H1 (cell line): Measurements from ENCODE around the gene USP49.

Experiments used
- ATF2 ChIP-seq: IDR thresholded peaks from 2 replicates; pipeline ENCODE4 v1.6.1; 2012; ENCODE audit warnings: low read length, inconsistent platforms
- CEBPB ChIP-seq: IDR thresholded peaks from 2 replicates; pipeline ENCODE4 v1.6.1; 2012; ENCODE audit warnings: low read depth, low read length
- CTBP2 ChIP-seq: IDR thresholded peaks from 2 replicates; pipeline ENCODE4 v1.7.0; 2011; ENCODE audit warnings: borderline replicate concordance, mild to moderate bottlenecking, moderate library complexity, mixed read lengths, low read length; ENCODE audit not compliant: insufficient read depth, insufficient read length
- CTCF ChIP-seq, 3 experiments: IDR thresholded peaks; 1 replicate in 2 of 3; 2 replicates in 1 of 3; pipeline versions ENCODE4 v1.5.1 to v1.6.1; 2011; ENCODE audit warnings: low read length in 3 of 3, mild to moderate bottlenecking in 3 of 3, inconsistent platforms in 2 of 3, low read depth in 1 of 3, moderate library complexity in 1 of 3; ENCODE audit not compliant: insufficient read depth in 1 of 3; ENCODE audit errors: control extremely low read depth in 1 of 3
- FOSL1 ChIP-seq: IDR thresholded peaks from 2 replicates; pipeline ENCODE4 v1.6.1; 2011; ENCODE audit warnings: mild to moderate bottlenecking, low read depth, low read length, moderate library complexity; ENCODE audit not compliant: insufficient read depth
- JUN ChIP-seq: IDR thresholded peaks from 2 replicates; pipeline ENCODE4 v1.6.1; 2011; ENCODE audit warnings: low read depth, mild to moderate bottlenecking, improper control_type of control experiment, low read length
- POLR2A ChIP-seq, 2 experiments: IDR thresholded peaks; 1 replicate in 1 of 2; 2 replicates in 1 of 2; pipeline ENCODE4 v1.6.1; 2011; ENCODE audit warnings: low read depth in 2 of 2, low read length in 2 of 2, mild to moderate bottlenecking in 2 of 2; ENCODE audit errors: control extremely low read depth in 1 of 2
- RNF2 ChIP-seq: fragments of 200-900, 300-1000 bp; sonication (generic); IDR thresholded peaks from 2 replicates; pipeline ENCODE4 v1.7.1; 2016; ENCODE audit warnings: borderline replicate concordance, low read depth, mild to moderate bottlenecking, antibody characterized with exemption, low read length; ENCODE audit not compliant: poor library complexity, severe bottlenecking; ENCODE audit errors: missing control alignments
- SRF ChIP-seq: IDR thresholded peaks from 2 replicates; pipeline ENCODE4 v1.6.1; 2011; ENCODE audit warnings: mild to moderate bottlenecking, low read depth, low read length, moderate library complexity
- TAF1 ChIP-seq: IDR thresholded peaks from 2 replicates; pipeline ENCODE4 v1.6.1; 2011; ENCODE audit warnings: mild to moderate bottlenecking, low read depth, low read length
- ZNF274 ChIP-seq: IDR thresholded peaks from 2 replicates; pipeline ENCODE4 v1.7.0; 2012; ENCODE audit warnings: low read length, borderline replicate concordance; ENCODE audit errors: extremely low read depth

- TF ChIP-seq RNF2 (no peak), TAF1 (no peak), SRF (no peak), CTCF (IDR thresholded peaks at IDR 0.05; ENCODE audit: control extremely low read depth in 1 of 3, insufficient read depth in 1 of 3, low read depth in 1 of 3, low read length in 3 of 3) (no peak), CEBPB (no peak), ATF2 (no peak), ZNF274 (no peak), JUN (no peak), POLR2A (IDR thresholded peaks at IDR 0.05; ENCODE audit: control extremely low read depth in 1 of 2, low read depth in 2 of 2, low read length in 2 of 2) (no peak), CTBP2 (no peak), FOSL1 (no peak)
Observed at GRCh38 chr6:41832263-41832662, 62.9 kb downstream of the USP49 start.
